SH-SY5Y (cell line): Measurements from ENCODE around the gene ULK1.

ENCODE experiments used
- GATA2 ChIP-seq: IDR thresholded peaks from 2 replicates; pipeline ENCODE4 v1.6.1; 2011; ENCODE audit warnings: mild to moderate bottlenecking, low read depth, low read length
- GATA3 ChIP-seq: IDR thresholded peaks from 2 replicates; pipeline ENCODE4 v1.6.1; 2011; ENCODE audit warnings: low read depth, mild to moderate bottlenecking, low read length, moderate library complexity

- no peak for TF ChIP-seq GATA3
- TF ChIP-seq GATA2: no peak
Measured at GRCh38 chr12:131862084-131862441, 32.4 kb upstream of the ULK1 start.
